GM21737 (cell line): ENCODE measurements around the gene RIMS4.

Source experiments
- ATAC-seq: cut with Tn5 transposase; IDR thresholded peaks from one replicate; pipeline ENCODE4 v1.9.1; 2021; ENCODE audit warnings: mild to moderate bottlenecking, moderate library complexity; ENCODE audit not compliant: unreplicated experiment

RIMS4 gene

DNA sequence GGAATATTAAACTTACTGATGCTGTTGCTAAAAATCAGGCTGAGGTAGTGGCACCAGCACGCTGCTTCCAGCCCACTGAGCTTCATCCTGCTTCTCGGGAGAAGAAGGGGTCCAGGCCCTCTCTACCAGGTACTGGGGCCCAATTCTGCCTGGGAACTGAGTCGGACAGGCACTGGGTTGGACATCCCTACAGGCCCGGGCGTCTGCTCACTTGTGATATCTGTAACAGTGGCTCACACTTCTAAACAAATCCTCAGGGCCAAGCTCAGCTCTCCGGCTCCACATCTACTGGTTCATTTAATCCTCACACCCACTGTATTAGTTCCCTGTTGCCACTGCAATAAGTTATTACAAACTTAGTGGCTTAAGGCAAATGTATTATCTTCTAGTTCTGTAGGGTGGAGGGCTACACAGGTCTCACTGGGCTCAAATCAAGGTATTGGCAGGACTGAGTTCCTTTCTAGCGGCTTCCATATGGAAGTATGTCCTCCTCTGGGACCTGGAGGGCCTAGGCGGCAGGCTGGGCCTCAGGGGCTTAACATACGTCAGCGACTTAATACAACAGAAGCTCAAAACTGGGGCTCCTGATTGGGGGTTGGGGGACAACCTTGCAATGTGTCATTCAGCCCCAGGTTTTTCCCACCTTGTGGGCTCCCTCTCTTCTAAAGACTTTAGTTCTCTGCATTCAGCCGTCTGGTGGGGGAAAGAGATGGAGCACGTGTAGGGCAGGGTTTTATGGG, 66.3 kb downstream of the RIMS4 start:
- ATAC-seq, result no peak

DNA sequence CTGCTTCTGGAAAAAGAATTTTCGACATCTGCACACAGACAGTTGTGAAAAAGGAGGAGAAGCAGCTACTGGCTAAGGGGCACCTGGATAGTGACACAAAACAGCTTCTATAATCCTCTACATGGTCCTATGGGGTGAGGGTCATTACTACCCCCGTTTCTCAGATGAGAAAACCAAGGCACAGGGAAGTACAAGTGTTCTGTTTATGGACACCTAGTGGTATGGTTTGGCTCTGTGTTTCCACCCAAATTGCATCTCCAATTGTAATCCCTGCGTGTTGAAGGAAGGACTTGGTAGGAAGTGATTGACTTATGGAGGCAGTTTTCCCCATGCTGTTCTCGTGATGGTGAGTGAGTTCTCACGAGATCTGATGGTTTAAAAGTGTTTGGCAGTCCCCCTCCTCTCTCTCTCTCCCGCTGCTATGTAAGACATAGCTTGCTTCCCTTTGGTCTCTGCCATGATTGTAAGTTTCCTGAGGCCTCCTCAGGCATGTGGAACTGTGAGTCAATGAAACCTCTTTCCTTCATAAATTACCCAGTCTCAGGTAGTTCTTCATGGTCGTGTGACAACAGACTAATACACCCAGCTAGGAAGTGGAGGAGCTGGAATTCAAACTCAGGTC, 67.2 kb downstream of the RIMS4 start:
- ATAC-seq, result no peak

DNA sequence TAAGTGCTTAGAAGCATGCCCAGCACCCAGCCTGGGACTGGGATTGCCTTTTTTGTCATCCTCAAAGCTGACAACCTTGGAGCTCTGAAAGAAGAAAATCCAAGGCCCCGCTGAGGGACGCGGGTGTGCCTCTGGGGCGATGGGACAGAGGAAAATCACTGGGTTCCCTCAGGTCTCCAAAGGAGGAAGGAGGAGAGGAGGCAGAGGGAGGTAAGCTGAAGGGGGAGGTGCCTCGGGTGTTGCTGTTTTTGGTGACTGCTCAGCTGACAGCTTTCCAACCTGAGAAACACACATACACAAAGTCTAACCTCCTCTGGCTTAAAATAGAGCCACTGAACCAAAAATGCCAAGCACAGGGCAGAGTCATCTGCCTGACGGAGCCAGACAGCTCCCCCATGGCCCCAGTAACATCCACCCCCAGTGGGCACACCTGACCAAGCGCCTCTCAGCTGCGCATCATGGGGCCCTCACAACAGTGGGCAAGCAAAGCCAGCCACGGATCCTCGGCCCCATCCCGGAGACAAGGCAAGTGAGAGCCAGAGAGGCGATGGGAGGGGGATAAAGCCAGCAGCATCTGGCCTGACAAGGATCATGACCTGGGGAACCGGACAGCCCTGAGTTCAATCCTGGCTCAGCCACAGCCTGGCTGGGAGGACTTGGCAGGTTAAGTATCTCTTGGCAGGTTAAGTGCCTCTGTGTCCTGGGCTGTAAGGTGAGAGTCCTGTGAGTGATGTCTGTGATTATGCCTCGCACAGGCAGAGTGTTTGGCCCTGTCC, 67.9 kb downstream of the RIMS4 start:
- no peak for ATAC-seq

DNA sequence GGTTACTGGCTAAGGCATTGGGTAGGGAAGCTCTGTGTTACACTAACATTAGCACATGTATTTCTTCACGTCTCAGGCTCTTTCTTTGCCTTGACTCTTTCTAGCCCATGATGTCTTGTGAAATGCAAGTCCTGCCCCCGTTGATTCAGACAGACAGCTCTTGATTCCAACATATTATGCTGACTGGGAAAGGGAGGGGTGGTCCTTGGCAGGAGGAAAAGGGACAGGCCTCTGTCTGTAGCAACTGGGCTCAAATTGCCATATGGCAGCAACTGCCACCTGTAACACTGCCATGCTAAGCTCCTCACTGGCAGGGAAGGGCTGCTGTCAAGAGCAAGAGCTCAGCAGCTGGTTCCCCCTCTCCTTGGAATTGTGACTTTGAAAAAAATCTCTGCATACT, 70.4 kb downstream of the RIMS4 start:
- ATAC-seq, result no peak

DNA sequence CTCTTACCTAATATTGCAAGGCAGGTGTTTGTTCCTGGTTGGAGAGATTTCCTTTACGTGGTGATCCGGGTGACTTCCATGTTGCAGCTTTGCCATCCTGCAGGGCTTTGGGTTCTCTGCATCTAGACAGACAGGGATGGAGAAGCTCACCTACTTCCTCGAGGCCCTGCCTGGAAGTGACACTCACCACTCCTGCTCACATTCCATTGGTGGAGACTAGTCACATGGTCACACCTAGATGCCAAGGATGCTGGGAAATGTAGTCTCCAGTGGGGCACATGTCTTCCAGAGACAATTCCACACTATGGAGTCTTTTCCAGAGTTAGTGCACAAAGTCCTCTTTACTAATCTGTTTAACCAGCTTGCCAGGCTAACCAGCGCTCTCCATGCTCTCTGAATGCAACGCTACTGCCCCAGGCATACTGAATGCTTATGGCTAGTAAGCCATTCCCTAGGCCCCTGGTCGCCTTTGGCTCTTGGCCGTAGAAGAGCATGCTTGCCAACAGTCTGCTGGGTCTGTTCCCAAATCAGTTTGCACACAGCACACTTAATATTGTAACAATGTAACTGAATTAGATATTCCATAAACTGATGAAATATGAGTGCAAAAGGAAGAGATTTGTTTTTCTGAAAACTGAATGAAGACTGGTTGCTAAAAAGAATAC, 71.4 kb downstream of the RIMS4 start:
- no peak for ATAC-seq

DNA sequence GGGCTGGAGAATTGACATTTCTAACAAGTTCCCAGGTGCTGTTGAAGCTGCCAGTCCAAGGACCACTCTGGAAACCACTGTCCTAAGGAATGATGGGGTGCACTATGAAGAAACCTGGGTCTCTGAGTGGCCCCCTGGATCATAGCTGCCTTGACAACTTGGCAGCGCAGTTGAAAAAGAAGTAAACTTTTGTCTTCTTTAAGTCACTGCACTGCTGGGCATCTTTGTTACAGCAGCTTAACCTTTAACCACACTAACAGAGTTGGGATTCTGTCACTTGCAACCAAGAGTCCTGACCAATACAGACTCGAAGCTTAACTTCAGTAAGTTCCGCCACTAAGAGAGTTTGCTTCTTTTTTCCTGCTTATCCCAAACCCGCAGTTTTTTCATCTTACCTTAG, 73.2 kb downstream of the RIMS4 start:
- no peak for ATAC-seq

DNA sequence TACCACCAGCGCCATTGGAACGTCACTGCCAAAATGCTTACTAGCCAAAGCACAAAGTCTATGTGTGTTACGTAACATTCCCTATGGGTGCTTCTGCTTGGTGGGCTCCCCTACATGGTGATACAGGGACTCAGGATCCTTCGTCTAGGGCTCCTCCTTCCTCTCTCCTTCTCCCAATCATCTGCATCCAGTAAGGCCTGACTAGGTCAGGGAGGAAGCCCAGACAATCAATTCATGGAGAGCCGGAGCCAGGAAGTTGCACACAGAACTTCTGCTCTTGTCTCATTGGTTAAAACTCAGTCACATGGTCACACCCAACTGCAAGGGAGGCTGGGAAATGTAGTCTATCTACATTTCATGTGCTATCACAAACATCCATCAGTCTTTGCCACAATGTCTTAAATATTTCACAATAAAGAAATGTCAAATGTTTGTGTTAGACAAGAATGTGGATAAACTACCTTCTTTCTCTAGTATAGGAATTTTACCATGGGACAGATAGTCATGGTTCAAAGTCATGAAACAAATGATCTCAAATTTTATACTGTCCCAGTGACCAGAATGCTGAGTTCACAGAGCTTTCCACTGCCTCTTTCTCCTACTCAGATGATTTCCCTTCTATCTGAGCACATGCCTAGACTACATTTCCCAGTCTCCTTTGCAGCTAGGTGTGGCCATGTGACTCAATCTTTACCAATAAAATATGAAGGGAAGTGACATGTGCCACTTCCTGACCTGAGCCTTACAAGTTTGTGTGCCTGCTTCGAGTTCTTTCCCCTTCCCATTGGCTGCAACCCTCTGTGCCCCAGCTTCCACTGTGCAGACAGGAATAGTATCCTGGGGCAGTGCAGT, 74.0 kb downstream of the RIMS4 start:
- ATAC-seq, result no peak

DNA sequence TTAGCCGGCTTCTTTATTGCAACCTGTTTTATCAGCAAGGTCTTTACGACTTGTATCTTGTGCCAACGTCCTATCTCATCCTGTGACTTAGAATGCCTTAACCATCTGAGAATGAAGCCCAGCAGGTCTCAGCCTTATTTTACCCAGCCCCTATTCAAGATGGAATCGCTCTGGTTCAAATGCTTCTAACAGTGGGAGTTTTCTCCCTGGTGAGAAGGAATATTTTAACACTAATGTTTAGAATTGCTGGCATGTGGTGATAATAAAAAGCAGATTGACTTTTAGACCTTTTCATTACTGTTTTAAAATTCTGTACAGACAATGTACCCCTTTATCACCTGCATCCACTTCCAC, 74.6 kb downstream of the RIMS4 start:
- ATAC-seq, result no peak

DNA sequence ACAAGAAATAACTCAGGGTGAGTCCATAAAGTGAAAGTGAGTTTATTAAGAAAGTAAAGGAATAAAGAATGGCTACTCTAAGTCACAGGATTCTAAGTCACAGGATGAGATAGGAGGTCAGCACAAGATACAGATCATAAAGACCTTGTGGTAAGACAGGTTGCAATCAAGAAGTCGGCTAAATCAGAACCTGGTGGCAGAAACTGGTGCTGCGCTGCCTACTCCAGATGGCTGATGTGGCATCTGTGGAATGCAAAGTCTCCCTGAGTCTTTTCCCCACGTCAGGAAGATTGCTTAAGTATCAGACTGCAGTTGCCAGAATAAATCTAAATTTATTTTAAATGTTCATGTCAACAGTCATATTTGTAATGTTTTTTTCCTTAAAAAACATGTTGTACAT, 75.4 kb downstream of the RIMS4 start:
- no peak for ATAC-seq

DNA sequence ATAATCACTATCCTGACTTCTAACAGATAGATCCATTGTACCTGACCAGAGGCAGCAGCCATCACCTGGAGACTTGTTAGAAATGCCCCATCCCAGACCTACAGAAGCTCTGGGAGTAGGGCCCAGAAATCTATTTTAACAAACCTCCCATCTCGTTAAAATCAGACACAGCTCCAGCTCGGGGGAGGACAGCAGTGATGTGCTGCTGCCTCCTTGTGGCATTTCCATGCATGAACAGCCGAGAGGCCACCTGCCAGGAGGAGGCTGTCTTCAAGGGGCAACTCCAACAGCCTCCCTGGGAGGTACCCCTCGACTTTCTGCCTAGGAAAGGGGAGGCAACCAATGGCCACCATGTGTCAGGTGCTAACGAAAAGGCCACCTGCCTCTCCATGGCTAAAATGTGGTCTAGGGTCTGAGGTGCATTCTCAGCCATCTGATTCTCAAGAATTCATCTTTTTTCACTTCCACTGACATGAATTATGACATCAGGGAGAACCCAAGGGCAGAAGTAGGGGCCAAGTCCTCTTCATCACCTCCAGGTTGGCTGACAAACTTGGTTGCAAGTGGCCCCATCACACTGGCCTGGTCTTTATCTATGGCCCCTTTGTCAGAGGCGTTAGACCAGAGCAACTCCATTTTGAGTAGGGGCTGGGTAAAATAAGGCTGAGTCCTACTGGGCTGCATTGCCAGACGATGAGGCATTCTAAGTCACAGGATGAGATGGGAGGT, 76.8 kb downstream of the RIMS4 start:
- no peak for ATAC-seq

DNA sequence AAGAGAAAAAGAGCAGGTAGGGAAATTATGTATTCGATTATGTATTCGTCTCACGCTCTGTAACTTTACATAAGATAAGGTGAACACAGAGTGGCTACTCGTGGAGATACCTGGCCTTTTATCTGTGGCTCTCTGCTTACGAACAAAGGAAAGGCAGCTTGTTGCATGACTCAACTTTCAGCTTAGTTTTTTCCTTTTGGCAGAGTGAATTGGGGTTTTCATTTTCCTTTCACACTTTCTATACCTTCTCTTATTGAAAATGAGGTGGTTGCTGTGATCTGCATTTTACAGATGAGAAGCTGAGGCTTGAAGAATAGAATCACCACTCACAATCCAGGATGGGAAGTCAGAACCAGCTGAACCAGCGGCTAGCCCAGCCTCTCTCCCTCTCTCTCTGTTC, 78.0 kb downstream of the RIMS4 start:
- ATAC-seq, result no peak

DNA sequence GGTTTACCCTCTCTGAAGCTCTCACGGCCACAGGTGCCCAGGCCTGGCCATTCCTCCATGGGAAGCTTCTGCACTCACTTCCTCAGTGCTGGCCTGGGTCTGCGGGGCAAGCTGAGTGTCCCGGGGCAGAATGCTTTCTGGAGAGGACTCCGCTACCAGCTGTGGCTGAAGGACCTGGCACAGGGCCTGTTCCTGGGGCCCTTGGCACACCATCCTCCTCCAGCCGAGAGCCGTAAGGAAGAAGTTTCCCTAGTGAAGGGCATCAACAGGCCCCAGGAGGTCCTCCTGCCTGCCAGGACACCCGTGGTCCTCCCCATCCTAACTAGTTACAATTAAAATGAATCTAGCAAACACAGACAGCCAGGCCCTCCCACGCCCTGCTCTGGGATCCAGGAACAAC, 78.7 kb downstream of the RIMS4 start:
- no peak for ATAC-seq

DNA sequence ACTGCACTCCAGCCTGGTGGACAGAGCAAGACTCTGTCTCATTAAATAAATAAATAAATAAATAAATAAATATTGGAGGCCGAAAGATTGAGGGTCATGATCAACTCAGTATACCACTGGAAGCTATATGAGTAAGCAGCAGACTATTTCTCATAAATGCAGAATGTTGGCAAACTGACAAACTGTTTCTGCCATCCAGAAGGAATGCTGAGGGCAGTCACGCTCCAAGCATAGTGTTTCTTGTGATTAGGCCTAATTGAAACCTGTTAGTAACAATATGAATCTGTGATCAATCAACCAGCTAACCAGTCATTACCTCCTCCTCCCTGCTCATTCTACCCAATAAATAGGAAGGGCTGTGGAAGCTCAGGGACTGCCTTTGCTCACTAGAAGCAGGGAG, 79.9 kb downstream of the RIMS4 start:
- ATAC-seq, result no peak

DNA sequence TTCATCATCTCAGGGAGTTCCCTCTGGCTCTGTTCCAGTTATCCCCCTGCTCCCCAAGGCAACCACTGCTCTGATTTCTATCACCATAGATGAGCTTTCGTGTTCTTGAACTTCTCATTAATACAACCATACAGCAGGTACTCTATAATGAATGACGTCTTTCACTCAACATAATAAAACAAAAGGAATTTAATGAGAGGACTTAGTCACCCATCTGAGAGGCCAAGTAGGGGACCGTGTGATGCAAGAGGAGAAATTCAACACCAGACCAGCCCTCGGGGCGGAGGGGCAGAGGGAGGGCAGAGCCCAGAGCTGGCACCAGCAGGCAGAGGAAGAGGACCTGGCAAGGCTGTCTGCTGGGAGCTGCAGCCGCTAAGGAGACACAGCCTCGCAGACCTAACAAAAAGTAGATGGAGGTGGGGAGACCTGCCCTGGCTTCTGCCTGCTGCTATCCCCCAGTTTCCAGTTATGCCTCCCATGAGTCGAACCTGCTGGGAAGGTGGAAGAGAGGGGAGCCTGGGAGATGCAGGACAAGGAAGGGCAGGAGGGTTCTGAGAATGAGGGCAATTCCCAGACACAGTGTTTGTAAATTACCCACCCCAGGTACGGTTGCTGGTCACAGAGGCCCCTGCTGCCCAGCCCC, 81.4 kb downstream of the RIMS4 start:
- no peak for ATAC-seq

DNA sequence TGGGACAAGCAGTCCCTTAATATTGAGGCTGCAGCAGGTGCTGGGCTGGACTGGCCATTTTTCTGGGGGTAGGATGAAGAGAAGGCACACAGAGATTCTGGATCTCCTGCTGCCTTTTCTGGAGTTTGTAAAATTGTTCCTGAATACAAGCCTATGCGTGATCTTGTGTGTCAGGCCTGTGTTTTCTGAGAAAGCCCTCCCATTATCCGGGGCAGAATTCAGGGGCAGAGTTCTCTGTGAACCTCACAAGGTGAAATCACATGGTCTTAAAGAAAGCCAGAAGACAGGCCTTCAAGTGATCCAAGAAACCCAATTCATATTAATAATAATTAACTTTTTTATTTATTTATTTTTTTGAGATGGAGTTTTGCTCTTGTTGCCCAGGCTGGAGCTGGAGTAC, 82.7 kb downstream of the RIMS4 start:
- ATAC-seq, result no peak

DNA sequence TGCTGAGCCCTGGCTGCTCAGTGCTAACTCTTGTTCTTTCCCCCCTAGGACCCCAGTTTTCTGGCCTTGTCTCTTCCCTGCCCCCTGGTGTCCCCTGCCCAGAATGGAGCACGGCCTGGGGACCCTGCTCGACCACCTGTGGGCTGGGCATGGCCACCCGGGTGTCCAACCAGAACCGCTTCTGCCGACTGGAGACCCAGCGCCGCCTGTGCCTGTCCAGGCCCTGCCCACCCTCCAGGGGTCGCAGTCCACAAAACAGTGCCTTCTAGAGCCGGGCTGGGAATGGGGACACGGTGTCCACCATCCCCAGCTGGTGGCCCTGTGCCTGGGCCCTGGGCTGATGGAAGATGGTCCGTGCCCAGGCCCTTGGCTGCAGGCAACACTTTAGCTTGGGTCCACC, 83.3 kb downstream of the RIMS4 start:
- no peak for ATAC-seq

DNA sequence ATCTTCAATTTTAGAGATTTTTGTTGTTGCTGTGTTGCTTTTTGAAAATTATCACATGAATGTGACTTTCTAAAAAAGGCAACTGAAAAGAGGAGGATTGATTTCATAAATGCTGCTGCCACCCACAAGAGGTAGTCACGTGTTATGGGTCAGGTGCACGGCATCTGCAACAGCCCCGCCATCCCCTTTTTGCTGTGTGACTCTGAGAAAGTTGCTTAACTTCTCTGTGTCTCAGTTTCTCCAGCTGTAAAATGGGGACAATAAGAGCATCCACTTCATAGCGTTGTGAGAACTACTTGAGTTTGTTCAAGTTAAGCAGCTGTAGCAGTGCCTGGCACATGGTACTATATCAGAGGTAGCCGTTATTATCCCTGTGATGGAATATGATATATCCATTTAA, 84.5 kb downstream of the RIMS4 start:
- no peak for ATAC-seq

DNA sequence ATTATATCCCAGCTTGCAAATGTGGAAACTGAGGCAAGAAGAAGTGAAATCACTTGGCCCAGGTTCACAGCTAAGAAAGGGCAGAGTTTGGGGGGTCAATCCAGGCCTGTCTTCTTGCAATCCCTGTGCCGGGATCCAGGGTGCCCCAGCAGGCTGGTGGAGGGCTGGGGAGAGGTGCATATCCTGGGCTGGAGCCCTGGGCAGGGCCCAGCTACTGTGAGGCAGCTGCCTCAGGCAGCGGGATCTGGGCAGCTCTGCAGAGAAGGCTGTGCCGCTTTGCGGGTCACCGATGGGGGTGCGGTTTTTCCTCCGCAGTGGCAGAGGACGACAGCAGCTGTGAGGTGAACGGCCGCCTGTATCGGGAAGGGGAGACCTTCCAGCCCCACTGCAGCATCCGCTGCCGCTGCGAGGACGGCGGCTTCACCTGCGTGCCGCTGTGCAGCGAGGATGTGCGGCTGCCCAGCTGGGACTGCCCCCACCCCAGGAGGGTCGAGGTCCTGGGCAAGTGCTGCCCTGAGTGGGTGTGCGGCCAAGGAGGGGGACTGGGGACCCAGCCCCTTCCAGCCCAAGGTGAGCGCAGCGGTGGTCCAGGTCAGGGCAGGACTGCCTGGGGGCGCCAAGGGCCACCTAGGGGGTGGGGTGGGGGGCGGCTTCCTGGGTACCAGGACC, 85.8 kb downstream of the RIMS4 start:
- no peak for ATAC-seq

DNA sequence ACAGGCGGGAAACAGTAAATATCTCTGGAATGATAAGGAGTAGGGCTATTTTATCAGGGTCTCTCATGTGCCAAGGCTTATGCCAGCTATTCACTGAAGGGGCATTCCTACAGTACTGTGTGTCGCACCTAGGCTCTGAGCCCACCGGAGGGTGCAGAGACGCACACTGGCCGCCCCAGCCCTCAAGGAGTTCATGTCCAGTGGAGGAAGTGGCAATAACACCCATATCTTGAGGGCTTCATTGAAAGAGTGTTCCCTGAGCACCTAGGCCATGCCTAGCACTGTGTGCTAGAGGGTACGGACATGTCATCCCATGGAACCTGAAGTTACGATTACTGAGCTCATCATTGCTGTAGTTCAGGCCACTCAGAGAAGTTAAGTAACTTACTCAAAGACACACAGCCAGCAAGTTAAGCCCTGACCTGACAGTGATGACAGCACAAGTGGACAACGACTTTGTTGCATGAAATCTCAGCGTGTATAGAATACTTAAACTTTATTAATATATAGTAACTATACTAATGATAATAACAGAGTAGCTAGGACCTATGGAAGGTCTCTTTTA, 86.5 kb downstream of the RIMS4 start:
- ATAC-seq, result no peak
